GM12892 (cell line): ENCODE measurements around the gene PKN1.

Source experiments
- DNase-seq: peaks from one replicate; pipeline ENCODE4 v3.0.0; 2011; ENCODE audit not compliant: insufficient read length
- FAIRE-seq: peaks from 2 replicates; lab custom pipeline; 2011; peaks lifted over from hg19 to GRCh38; lab: Jason Lieb, UNC
- POLR2A ChIP-seq: IDR thresholded peaks from 2 replicates; pipeline ENCODE4 v1.6.1; 2011; ENCODE audit warnings: low read depth, low read length, control low read depth
- POLR2AphosphoS5 ChIP-seq: IDR thresholded peaks from 2 replicates; pipeline ENCODE4 v1.6.1; 2011; ENCODE audit warnings: low read depth, low read length, control low read depth
- TAF1 ChIP-seq: IDR thresholded peaks from 2 replicates; pipeline ENCODE4 v1.6.1; 2011; ENCODE audit warnings: low read depth, mild to moderate bottlenecking, control low read depth, low read length, borderline replicate concordance

Gene PKN1

DNA sequence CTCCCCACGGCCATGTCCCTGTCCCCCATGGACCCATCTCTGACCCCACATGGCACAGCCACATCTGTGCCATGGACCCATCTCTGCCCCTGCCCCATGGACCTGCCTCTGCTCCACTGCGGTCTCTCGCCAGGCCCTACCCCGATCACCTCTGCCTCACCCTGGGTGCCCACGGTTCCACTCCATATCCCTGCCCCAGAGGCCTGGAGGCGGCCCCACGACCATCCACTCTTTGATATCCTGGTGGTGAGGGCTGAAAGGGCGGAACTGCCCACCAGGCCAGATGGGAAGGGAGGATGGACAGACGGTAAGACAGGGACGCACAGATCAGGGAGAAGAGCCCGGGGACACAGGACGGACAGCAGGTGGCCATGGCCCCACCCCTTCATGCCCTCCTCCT lies 41.7 kb downstream of the PKN1 start:
- FAIRE-seq (no peak), DNase-seq (no peak)
- TF ChIP-seq TAF1 (no peak), POLR2A (no peak), POLR2AphosphoS5 (no peak)

DNA sequence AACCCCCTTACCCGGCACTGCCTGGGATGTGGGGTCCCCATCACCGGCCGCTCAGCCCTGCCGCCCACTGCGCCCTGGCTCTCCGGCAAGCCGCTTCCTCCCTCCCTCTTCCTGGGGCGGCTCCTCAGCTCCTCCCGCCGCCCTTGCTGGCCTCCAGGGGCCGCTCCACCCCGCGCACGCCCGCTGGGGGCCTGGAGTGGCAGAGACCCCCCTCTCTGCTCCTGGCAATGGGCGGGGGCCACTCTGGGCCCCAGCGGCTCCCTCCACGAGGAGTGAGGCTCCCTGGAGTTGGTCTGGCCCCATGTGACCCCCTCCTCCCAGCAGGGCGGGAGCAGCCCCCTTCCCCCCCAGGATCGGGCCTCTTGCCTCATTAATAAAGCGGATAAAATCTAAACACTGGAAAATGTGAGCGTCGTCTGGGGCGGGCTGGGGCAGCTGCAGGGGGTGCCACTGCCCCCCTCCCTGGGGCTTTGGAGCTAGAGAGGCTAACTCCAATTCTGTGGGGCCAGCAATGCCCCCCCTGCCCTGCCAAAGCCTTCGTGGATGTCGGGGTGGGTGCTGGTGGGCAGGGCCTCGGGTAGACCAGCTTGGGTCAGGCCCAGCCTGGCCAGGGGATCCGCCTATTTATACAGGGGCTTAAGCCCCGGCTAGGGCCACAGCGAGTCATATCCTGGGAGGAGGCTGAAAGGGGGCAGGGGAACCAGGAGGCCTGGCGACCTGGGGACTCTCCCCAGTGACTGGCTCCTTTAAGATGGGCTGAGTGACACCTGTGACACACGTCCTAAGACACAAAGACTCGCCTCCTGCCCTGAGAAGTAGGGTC lies 42.4 kb downstream of the PKN1 start, which contains the start of gene PTGER1:
Gene PTGER1, minus strand, starts transcription at position 104 of the 823 bp plus-strand sequence. CDS start 1,034 bp downstream, outside the sequence.
- TF ChIP-seq POLR2A = no peak
- TF ChIP-seq TAF1 = no peak
- DNase-seq (no peak), FAIRE-seq (no peak)

DNA sequence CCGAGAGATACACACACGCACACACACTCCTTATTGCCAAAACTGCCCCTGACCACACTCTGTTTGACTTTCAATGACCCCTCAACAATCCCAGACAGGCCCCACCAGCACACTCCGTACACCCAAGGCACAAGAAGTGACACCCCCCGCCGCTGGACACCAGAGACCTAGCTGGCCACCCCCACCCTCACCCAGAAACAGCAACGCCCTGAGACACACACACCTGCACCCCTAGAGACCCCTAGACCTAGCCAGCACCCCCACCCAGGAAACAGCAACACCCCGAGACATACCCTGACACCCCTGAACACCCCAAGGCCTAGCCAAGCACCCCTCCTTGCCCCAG lies 43.2 kb downstream of the PKN1 start:
- TF ChIP-seq POLR2AphosphoS5 (no peak), POLR2A (no peak), TAF1 (no peak)
- no peak for DNase-seq
- FAIRE-seq = no peak

DNA sequence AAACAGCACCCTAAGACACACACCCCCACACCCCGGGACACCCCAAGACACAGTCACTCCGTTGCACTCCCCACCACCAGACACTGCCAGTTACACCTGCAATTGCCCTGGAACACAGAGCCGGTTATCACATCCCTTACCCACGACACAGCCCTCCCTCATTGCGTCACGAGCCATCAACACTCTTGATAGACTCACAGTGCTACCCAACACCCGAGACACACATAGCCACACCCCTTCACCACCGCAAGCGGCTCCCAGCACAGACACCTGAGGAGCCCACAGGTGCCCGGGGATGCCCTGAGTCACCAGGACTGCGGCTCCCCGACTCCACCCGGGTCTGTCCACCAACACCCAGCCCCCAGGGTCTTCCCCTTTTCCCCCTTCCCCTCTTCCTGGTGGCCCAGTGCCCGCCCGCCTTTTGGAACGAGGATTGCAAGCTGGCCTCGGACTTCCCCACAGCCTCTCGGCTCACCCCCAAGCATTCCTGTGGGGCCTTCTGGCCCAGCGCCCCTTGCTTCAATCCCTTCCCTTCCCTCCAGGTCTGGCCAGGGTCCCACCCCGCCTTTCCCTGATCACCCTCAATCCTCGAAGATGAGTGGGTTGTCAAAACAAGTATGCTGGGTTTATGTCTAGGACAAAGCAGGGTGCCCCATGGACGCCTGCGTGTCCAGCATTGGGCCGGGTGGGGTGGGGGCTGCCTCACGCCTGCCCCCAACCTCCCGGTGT lies 43.7 kb downstream of the PKN1 start:
- FAIRE-seq (no peak), DNase-seq (no peak)

DNA sequence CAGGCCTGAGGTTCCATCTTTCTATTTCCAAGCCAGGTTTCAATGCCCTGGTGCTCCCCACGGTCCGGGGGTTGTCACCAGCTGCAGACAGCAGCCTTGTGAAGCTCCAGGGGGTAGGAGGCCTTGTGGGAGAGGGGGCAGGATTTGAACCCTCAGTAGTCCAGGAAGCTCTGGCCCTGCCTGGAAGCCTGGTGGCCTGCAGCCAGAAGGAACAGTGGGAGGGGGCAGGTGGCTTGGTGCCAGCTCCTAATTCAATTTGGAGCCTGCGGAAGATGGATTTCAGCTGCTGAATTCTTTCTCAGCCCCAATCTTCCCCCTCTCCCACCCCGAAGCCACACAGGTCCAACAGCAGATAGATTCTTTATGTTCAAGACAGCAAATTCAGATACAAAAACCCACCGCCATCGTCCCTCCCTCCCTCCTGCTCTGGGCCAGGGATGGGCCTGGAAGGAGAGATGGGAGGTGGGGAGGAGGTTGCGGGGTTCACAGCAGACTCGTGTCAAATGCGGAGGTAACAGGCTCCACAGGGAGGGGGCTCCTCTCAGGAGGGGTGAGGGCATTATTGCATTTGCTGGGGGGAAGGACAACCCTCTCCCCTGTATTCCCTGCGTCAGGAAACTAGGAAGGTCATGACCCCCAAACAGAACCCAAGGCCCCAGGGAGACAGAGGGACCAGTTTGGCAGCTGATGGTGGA lies 44.5 kb downstream of the PKN1 start:
- TF ChIP-seq POLR2AphosphoS5 (no peak), POLR2A (no peak), TAF1 (no peak)
- FAIRE-seq (no peak), DNase-seq (no peak)

More for the DNA sequence above, 43.7 kb downstream of the PKN1 start:
- TF ChIP-seq TAF1 (no peak), POLR2A (no peak), POLR2AphosphoS5 (no peak)

DNA sequence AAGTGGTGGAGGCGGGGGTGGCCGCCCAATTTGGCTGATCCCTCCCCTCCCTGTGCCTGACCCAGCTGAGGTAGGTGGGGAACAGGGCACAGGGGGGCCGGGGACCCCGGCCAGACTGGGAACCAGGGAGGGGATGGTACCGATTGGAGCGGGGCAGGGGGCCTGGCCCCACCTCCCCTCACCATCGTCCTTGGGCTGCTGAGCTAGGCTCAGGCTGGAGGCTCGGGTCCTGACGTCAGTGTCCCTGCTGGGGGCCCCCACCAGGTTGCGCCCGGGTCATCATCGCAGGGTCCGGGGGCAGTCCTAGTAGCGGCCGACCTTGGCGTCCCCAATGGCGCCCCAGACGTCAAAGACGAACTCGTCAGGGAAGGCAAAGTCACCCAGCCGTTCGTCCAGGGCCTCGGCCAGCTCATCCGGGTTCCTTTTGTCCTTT lies 45.0 kb downstream of the PKN1 start:
- FAIRE-seq = no peak
- TF ChIP-seq POLR2AphosphoS5 = no peak
- TF ChIP-seq POLR2A = no peak
- no peak for TF ChIP-seq TAF1
- DNase-seq = no peak

DNA sequence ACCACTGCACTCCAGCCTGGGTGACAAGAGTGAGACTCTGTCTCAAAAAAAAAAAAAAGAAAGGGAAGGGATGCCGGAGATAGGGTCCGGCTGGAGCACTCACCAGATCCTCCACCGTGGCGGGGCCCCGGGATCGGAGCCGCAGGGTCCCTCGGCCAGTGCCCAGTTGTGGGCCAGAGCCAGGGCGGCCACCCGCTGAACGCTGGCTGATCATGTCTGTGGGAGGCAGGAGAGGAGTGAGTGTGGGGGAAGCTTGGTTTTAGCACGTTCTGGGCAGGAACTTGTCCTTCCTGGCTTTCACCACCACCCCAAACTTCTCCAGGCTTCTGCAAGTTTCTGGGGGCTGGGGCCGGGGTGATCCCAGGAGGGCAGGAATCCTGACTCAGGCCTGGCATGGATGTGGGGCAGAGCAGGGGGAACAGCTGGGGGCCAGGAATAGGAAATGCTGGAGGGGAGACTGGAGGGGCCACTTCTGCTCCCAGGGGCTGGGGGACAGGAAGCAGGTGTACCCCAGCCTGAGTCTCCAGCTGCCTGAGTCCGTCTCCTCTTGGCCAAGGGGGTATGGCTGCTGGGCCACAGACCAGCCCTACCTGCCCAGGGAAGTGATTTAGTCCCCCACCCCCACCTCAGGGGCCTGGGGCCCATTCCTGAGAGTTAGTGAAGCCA lies 46.3 kb downstream of the PKN1 start:
- TF ChIP-seq TAF1 = no peak
- no peak for FAIRE-seq
- no peak for DNase-seq

DNA sequence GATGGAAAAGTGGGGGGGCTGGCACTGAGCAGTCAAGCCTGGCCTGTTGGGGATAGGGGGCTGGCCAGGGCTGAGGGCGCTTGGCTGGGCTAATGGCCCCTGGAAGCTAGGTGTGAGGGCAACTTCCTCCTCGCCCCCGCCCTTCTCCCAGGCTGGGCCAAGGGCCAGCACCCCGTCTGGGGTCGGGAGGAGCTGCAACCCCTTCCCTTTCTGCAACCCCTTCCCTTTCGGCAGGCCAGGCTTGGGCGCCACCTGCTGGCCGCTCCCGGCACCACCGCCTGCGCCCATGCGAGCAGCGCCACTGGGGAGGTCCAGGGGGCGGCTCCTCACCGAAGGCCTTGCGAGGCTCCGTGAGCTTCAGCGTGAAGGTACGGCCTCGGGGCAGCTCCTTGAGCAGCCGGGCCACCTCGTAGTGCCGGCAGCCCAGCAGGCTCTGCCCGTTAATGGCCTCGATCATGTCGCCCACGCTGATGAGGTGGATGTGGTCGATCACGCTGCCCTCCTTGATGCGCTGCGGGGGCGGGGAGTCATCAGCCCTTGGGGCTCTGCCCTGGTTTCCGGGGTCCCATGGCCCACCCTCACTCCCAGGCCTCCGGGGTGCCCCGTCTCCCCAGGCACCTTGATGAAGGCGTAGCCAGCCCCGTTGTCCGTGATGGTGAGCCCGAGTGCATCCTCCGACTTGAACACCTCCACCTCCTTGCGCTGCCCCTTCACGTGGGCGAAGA lies 47.0 kb downstream of the PKN1 start:
- TF ChIP-seq POLR2AphosphoS5 (no peak), POLR2A (no peak), TAF1 (no peak)
- FAIRE-seq (peak; percentile 77), DNase-seq (peak; percentile 91)

DNA sequence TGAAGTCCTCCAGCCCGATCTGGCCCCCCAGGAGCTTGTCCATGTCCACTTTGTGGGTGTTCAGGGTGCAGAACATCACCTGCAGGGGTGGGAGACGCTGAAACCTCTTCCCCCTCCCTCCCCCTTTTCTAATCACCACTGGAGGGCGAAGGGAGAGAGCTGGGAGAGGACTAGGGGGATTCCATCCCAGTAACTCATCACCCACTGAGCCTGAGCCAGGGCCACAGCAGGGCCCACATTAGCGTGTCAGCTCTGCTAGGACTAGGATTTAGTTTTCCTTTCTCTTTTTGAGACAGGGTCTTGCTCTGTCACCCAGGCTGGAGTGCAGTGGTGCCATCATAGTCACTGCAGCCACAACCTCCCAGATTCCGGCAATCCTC lies 47.6 kb downstream of the PKN1 start:
- FAIRE-seq = no peak
- no peak for TF ChIP-seq TAF1
- TF ChIP-seq POLR2A = no peak
- TF ChIP-seq POLR2AphosphoS5 = no peak
- DNase-seq = no peak

DNA sequence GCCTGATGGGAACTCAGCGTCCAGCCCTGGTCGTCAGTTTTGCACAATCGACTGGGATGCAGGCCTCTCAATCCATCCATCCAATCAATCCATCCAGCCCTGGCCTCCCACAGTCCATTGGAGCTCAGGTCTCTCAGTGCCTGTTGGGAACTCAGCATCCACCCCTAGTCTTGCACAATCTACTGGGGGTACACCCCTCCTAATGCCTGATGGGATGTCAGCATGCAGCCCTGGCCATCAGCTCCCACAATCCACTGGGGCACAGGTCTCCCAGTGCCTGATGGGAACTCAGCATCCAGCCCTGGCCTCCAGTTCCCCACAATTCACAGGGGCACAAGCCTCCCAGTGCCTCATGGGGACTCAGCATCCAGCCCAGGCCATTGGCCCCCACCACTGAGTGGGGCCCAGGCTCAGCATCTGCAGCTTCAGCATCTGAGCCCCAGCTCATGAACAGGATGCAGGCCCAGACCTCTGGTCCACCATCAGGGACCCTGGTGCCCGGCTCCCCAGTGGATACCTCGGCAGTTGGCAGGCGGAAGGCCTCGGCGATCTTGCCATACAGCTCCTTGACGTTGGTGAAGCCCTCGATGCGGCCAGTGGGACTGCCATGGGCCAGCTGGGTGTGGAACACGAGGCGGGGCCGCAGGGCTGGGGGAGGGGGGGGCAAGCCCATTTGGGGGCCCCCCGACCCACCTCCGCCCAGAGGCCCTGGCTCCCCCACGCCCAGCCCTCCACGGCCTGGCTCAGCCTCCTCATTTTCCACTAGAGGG lies 49.3 kb downstream of the PKN1 start:
- FAIRE-seq (no peak), DNase-seq (no peak)

More for the DNA sequence above, 49.3 kb downstream of the PKN1 start:
- no peak for TF ChIP-seq TAF1
